Measurements from ENCODE around the gene VIPR1.

VIPR1 gene

GRCh38 chr3:42505128-42505848 lies 2.8 kb downstream of the VIPR1 start:
- no peak overlapping the region for H2AFZ ChIP-seq (ENCODE audit: low read depth)
- no peak overlapping the region for H3K4me3 ChIP-seq (IDR thresholded peaks at IDR 0.05; ENCODE audit: insufficient read depth, low read depth, low read length)
- no peaks in the 10 kb centered on the region for H4K20me1 ChIP-seq (ENCODE audit: insufficient read depth)
- no peak overlapping the region for H3K27ac ChIP-seq
- H3K4me2 ChIP-seq = no peak overlapping the region
- H3K36me3 ChIP-seq (ENCODE audit: insufficient read depth) = no peaks in the 10 kb centered on the region
- no peaks in the 10 kb centered on the region for H3K27me3 ChIP-seq (ENCODE audit: insufficient read depth, low read depth)
- TF ChIP-seq CTCF (conservative IDR thresholded peaks at IDR 0.05; ENCODE audit: low read depth, low read length) = no peak
- H3K79me2 ChIP-seq (ENCODE audit: insufficient read depth, low read depth) = no peaks in the 10 kb centered on the region
- no peaks in the 10 kb centered on the region for H3K4me1 ChIP-seq (ENCODE audit: low read depth, poor library complexity, severe bottlenecking)
- H3K9ac ChIP-seq = no peak overlapping the region

- no peak overlapping the region for H3K9ac ChIP-seq
- no peaks in the 10 kb centered on the region for H3K4me1 ChIP-seq (ENCODE audit: low read depth, poor library complexity, severe bottlenecking)
- no peak for TF ChIP-seq CTCF (conservative IDR thresholded peaks at IDR 0.05; ENCODE audit: low read depth, low read length)
- no peak overlapping the region for H2AFZ ChIP-seq (ENCODE audit: low read depth)
- H3K4me3 ChIP-seq (IDR thresholded peaks at IDR 0.05; ENCODE audit: insufficient read depth, low read depth, low read length) = no peak overlapping the region
- H3K27me3 ChIP-seq (ENCODE audit: insufficient read depth, low read depth) = no peaks in the 10 kb centered on the region
- H4K20me1 ChIP-seq (ENCODE audit: insufficient read depth) = no peaks in the 10 kb centered on the region
- no peaks in the 10 kb centered on the region for H3K79me2 ChIP-seq (ENCODE audit: insufficient read depth, low read depth)
- H3K4me2 ChIP-seq = no peak overlapping the region
- H3K27ac ChIP-seq = no peak overlapping the region
- H3K36me3 ChIP-seq (ENCODE audit: insufficient read depth) = no peaks in the 10 kb centered on the region
These were observed 3.5 kb downstream of the VIPR1 start for GRCh38 chr3:42505849-42506410.

GRCh38 chr3:42507252-42507651 lies 4.8 kb downstream of the VIPR1 start:
- Histone ChIP-seq H3K9ac (no peak overlapping the region), H4K20me1 (ENCODE audit: insufficient read depth) (no peaks in the 10 kb centered on the region), H3K36me3 (ENCODE audit: insufficient read depth) (no peaks in the 10 kb centered on the region), H3K4me1 (ENCODE audit: low read depth, poor library complexity, severe bottlenecking) (no peaks in the 10 kb centered on the region), H3K27ac (no peak overlapping the region), H2AFZ (ENCODE audit: low read depth) (no peak overlapping the region), H3K27me3 (ENCODE audit: insufficient read depth, low read depth) (no peaks in the 10 kb centered on the region), H3K4me2 (no peak overlapping the region), H3K4me3 (IDR thresholded peaks at IDR 0.05; ENCODE audit: insufficient read depth, low read depth, low read length) (no peak overlapping the region), H3K79me2 (ENCODE audit: insufficient read depth, low read depth) (no peaks in the 10 kb centered on the region)
- no peak for TF ChIP-seq CTCF (conservative IDR thresholded peaks at IDR 0.05; ENCODE audit: low read depth, low read length)

- H3K4me1 ChIP-seq (ENCODE audit: low read depth, poor library complexity, severe bottlenecking) = no peaks in the 10 kb centered on the region
- no peaks in the 10 kb centered on the region for H3K36me3 ChIP-seq (ENCODE audit: insufficient read depth)
- H3K4me2 ChIP-seq = no peak overlapping the region
- H3K27me3 ChIP-seq (ENCODE audit: insufficient read depth, low read depth) = no peaks in the 10 kb centered on the region
- TF ChIP-seq CTCF (conservative IDR thresholded peaks at IDR 0.05; ENCODE audit: low read depth, low read length) = no peak
- H3K9ac ChIP-seq = no peak overlapping the region
- no peak overlapping the region for H3K27ac ChIP-seq
- no peak overlapping the region for H3K4me3 ChIP-seq (IDR thresholded peaks at IDR 0.05; ENCODE audit: insufficient read depth, low read depth, low read length)
- no peaks in the 10 kb centered on the region for H3K79me2 ChIP-seq (ENCODE audit: insufficient read depth, low read depth)
- H4K20me1 ChIP-seq (ENCODE audit: insufficient read depth) = no peaks in the 10 kb centered on the region
- no peak overlapping the region for H2AFZ ChIP-seq (ENCODE audit: low read depth)
These were observed 5.4 kb downstream of the VIPR1 start for GRCh38 chr3:42507761-42508335.

Measured in KMS-11 (cell line).